DMS 273 treated with DMSO at 0.1 percent for 48 hours (cell line): ENCODE measurements around the gene SCGB3A1.

Source experiments
- DNase-seq: peaks from one replicate; lab custom pipeline; 2025; lab: John Stamatoyannopoulos, UW

Gene SCGB3A1

DNA sequence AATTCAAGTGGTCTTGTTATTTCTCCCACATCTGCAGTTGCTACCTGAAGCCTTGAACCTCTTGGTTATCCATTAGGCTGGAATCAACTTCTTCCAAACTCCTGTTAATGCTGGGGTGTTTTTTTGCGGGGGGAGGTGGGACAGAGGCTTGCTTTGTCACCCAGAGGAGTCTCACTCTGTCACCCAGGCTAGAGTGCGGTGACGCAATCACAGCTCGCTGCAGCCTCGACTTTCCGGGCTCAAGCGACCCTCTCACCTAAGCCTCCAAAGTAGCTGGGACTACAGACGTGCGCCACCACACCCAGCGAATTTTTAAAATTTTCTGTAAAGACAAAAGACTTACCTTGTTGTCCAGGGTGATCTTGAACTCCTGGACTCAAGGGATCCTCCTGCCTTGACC, 4.4 kb downstream of the SCGB3A1 start:
- DNase-seq, result no peak

DNA sequence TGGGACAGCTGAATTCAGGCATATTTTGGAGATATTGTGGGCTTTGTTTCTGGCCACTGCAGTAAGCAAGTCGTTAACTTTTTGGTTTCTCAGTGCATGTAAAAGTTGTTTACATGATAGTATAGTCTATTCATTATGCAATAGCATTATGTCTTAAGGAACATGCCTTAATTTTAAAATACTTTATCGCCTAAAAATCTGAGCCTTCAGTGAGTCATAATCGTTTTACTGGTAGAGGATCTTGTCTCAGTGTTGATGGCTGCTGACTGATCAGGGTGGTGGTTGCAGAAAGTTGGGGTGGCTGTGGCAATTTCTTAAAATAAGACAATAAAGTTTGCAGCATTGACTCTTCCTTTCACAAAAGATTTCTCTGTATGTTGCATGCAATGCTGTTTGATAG, 5.1 kb downstream of the SCGB3A1 start:
- DNase-seq, result no peak

DNA sequence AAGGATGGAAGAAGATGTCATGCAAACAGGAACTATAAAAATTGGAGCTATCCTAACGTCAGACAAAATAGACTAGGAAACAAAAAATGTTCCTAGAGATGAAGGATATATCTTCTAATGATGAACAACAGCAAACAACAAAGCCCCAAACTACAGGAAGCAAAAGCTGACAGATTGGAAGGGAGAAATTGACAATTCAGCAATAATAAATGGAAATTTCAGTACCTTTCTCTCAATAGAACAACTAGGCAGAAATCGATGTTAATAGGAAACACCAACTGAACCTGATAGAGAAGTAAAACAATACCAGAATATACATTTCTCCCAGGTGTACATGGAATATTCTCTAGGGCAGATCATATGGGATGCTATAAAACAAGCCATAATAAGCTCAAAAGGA, 7.6 kb downstream of the SCGB3A1 start:
- DNase-seq, result no peak

DNA sequence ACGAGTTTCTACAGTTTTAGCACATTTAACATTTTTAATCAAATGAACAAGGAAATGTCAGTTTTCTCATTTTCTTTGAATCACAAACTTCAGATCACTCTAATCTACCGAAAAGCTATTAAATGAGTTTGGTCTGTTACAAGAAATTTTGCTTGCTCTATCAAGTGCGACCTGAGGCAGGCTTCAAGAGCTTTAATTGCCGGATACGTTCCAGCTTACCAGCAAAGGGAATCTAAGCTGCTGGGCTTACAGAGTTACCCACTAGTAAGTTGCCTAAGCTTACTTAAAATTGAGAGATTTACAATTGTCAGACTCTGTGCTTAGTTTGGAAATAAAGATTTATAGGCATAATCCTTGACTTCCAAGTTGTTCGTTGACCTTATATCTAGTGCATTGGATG, 10.6 kb downstream of the SCGB3A1 start:
- no peak for DNase-seq

DNA sequence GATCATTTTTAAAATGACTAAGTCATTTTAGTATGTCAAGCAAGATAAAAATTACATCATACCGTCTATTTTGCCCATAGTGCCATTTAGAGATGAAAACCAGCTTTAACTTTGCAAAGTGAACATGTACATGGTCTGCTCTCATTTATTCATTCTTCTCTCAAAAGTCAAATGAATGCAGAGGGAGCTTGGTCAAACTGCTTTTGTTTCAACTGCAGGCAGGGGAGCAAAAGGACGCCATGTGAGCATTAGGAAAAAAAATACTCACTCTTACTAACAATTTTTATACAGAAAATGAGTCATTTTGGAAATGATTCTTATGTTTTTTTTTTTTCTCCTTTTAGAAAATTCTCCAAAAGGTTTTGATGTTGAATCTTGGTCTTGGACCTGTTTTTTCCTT, 15.7 kb downstream of the SCGB3A1 start:
- no peak for DNase-seq

DNA sequence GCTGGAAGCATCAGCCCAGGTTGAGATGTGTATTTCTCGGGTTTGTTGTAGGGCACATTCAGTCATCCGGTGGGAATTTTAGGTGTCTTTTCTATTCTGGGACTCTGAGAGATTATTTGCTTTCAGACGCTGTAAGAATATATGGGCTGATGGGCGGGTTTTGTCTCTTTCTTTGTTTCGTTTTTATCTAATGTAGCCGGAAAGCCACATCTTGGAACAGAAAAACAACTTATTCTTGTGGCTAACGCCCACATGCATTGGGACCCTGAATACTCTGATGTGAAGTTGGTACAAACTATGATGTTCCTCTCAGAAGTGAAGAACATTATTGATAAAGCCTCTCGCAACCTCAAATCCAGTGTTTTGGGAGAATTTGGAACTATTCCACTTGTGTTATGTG, 22.4 kb downstream of the SCGB3A1 start:
- DNase-seq, result no peak

DNA sequence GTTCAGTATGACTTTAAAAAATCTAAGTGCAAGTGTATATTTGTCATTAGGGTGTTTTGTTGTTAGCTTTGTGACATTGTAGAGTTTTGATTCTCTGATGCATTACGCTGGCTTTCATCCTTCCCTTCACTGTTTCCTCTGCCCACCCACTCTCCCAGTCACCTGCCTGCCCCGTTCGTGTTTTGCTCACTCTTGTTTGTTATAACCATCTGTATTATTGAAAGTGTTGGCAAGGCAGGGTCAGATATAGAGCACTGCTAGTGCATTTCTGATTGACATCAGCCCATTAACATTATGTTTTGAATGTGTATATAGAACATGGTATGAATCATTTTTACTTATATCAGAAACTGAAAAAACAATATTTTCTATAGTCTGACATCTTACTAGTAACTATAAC, 27.3 kb downstream of the SCGB3A1 start:
- DNase-seq, result no peak

DNA sequence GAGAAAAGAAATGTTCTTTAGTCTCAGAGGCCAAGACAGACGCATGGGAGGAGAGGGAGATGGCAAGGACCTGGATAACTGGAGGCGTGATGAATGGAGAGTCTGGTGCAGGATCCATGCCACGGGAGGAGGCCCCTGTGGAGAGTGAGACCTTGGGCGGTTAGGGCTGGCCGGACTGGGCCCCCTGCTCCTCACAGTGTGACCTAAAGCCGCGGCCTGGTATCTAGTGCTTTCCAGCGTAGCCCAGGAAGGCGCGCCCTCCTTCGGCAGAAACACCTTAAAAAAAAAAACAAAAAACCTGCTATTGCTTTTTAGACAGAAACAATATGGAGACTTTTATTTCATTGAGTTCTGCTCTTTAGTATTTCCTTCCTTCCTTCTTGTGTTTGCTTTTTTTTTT, 33.1 kb downstream of the SCGB3A1 start:
- DNase-seq, result no peak

DNA sequence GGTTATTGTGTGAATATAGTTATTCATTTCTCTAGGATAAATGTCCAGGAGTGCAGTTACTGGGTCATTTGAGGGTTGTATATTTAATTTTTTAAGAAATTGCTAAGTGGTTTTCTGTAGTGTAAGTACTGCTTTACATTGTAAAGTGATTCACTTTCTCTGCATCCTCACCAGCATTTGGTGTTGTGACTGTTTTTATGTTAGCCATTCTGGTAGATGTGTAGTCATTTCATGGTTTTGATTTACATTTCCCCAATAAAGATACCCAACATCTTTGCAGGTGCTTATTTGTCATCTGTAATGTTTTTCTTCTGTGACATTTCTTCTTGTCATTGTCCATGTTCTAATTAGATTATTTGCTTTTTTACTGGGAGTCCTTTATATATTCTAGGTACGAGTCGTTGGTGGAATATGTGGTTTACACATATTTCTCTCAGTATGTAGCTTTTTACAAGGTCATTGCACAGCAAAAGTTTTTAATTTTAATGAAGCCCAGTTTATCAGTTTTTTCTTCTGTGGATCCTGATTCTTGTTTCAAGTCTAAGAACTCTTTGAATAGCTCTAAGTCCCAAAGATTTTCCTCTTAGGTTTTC, 34.0 kb downstream of the SCGB3A1 start:
- DNase-seq, result no peak

DNA sequence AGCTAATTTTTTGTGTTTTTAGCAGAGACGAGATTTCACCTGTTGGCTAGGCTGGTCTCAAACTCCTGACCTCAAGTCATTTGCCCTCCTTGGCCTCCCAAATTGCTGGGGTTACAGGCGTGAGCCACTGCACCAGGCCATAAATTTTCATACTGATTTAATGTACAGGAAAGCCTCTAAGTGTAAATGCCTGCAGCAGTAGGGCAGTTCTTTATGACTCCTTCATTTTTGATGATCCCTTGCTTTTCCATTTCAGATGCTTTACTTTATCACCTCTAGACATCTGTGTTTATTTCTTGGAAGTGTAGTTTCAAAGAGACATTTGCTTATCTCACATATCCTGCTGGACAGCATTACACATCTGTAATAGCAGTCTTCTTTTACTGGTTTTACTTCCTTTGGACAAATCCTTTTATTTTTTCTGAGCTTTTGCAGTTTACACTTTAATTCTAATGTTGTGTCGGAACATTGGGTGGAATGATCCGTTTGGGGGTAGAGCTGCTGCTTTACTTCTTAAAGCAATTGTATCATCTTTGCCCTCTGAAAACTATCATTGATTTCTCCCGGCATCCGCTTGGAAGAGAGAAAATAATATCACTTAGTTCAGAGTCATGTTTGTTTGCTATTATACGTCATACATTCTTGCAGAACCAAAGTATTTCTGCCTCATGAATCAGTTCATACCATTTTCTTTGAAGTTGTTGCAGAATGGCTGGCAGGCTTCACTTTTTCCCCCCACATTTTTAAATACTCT, 36.0 kb downstream of the SCGB3A1 start:
- no peak for DNase-seq

DNA sequence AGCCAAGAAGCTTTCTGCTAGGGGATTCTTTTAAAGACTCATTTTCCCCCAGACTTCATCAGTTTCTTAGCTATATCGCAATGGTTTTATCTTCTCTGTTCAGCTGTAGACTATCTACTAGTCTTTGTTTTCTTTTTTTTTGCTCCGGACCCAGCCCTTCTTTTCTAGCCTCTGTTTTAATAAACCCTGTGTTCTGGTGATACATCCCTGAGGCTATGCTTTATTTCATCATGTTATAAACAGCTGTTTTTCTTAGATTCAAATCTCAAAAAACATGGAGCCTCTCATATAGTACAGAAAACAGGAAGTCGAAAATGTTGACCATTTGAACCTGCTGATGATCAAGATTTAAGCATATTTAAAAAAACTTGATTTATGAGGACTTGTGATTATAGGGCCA, 37.8 kb downstream of the SCGB3A1 start:
- DNase-seq, result no peak

DNA sequence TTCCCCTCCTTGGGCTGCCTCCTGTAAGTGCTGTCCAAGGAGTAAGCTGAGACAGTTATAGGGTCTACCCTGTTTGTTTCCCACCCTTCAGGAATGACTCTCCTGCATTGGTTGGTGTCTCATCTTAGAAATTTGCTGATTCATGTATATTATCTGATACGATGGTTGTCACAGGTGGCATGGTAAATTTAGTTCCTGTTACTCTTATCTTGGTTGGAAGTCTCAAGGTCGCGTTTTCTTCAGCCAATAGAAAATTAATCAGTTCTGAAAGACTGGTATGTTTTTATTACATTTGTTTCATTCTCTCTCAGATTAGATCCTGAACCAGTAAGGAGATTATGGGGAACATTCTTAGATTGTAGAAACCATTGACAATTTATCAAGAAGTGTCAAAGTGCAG, 42.7 kb downstream of the SCGB3A1 start:
- no peak for DNase-seq

DNA sequence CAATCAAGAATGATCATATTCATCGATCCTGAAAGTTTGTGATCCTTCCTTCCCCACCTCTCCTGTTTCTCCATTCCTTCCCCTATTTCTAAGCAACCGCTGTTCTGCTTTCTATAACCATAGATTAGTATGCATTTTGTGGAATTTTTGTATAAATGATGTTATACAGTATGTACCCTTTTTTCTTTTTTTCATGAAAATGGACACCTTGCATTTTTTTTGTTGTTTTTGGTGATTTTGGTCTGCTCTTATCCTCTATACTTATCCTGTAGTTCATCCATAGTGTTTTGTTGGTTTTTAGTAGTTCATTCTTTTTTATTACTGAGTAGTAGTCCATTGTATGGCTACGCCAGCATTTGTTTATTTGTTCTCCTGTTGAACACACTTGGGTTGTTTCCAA, 46.1 kb downstream of the SCGB3A1 start:
- DNase-seq, result no peak

DNA sequence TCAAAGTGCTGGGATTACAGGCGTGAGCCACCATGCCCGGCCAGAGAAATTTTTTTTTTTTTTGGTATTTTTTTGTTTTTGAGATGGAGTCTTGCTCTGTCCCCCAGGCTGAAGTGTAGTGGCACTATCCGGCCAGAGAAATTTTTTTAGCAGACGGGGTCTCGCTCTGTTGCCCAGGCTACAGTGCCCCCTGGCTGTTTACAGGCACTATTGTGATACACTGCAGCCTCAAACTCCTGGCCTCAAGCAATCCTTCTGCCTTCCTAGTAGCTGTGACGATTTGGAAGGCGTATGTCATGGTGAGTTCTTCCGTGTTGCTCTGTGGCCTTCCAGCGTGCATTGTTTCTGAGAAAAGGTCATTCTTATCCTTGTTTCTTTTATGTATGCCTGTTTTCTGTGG, 49.6 kb downstream of the SCGB3A1 start:
- no peak for DNase-seq
